HFF-Myc (cell line): ENCODE data around the gene CEP20.

Source experiments
- DNase-seq: peaks from one replicate; pipeline ENCODE4 v3.0.0-alpha.2; 2011; ENCODE audit warnings: low read depth; ENCODE audit errors: extremely low read depth
- H3K4me3 ChIP-seq: replicated peaks from 2 replicates; pipeline ENCODE4 v1.5.1; 2011; ENCODE audit warnings: low read depth, mild to moderate bottlenecking, control low read depth, low read length
- CTCF ChIP-seq: IDR thresholded peaks from 2 replicates; pipeline ENCODE4 v1.5.1; 2012; ENCODE audit warnings: mild to moderate bottlenecking, low read depth, low read length, control low read depth; ENCODE audit errors: missing control alignments

The CEP20 gene

GRCh38 chr16:15825750-15826305, 62.6 kb downstream of the CEP20 start:
- DNase-seq, result no peak
- TF ChIP-seq CTCF, result no peak
- no peak overlapping the region for H3K4me3 ChIP-seq

GRCh38 chr16:15822957-15823356, 65.4 kb downstream of the CEP20 start:
- no peak for DNase-seq
- TF ChIP-seq CTCF, result no peak
- no peak overlapping the region for H3K4me3 ChIP-seq

DNA sequence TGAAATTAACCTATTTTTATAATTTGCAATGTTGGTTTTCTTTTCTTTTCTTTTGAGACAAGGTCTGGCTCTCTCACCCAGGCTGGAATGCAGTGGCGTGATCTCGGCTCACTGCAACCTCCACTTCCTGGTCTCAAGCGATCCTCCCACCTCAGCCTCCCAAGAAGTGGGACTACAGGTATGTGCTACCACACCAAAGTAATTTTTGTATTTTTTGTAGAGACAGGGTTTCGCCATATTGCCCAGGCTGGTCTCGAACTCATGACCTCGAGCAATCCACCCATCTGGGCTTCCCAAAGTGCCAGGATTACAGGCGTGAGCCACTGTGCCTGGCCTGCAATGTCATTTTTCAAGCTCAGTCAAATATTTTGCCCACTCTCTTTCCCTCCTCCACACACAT, 67.6 kb downstream of the CEP20 start:
- DNase-seq, result no peak
- TF ChIP-seq CTCF, result no peak
- no peak overlapping the region for H3K4me3 ChIP-seq

DNA sequence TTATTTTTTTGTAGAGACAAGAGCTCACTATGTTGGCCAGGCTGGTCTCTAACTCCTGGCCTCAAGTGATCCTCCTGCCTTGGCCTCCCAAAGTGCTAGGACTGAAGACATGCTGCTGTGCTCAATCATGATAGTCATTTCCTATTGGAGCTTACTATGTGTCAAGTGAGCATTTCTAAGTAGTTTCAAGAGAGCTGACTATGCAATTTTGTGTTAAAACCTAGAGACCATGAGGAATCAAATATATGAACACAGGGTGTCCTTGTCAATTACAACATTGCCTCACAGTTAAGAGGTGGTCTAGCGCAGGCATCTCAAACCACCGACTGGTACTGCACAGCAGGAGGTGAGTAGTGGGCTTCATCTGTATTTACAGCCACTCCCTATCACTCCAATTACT, 69.4 kb downstream of the CEP20 start:
- no peak overlapping the region for H3K4me3 ChIP-seq
- DNase-seq, result no peak
- no peak for TF ChIP-seq CTCF

DNA sequence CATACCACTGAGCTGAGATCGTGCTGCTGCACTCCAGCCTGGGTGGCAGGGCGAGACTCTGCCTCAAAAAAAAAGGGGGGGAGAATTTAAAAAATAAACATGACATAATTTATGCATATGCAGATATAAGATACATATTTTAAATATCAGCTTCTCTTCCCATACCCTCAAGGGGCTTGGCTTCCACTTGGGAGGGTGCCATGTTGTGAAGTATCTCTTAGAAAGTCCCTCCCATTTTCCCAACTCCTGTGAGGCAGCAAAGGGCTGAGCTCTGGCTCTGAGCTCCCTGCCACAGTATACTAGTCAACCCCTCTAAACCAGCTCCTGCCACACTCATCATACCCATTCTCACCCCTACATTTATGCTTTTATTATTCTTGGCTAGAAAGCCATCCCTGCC, 71.0 kb downstream of the CEP20 start:
- no peak for TF ChIP-seq CTCF
- no peak overlapping the region for H3K4me3 ChIP-seq
- DNase-seq, result no peak

DNA sequence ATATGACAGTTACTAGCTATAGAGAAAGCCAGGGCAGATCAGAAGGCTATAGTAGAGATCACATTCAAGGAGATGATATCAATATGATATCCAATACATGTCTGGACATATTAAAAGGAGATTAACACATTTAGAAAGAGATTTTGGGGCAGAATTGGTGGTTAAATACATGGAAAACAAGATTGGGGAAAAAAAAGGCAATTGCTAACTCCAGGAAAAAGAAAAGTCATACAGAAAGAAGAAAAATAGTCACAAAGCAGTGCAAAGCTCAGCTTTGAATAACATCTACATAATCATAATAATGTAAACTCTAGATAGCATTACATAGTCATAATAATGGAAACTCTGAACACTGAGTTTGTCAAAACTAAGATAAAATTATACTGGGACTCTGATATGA, 72.2 kb downstream of the CEP20 start:
- DNase-seq, result no peak
- no peak for TF ChIP-seq CTCF
- H3K4me3 ChIP-seq, result no peak overlapping the region
